IPS-15b (cell line): ENCODE results near the gene UBR1.
"Not testable (repeated sequence)": the region's sequence is repeated elsewhere in the genome, so short reads cannot be mapped to it uniquely, and the experiment has no call there.

ENCODE experiments used
- H3K27me3 ChIP-seq: one replicate; pipeline ENCODE4 v1.6.1; 2013; ENCODE audit warnings: low read length; ENCODE audit not compliant: control insufficient read depth, insufficient read depth
- H3K36me3 ChIP-seq: one replicate; pipeline ENCODE4 v1.6.1; 2013; ENCODE audit warnings: low read length; ENCODE audit not compliant: control insufficient read depth, insufficient read depth
- H3K4me1 ChIP-seq: one replicate; pipeline ENCODE4 v1.6.1; 2013; ENCODE audit warnings: mild to moderate bottlenecking, low read length; ENCODE audit not compliant: control insufficient read depth, insufficient read depth
- H3K4me3 ChIP-seq: one replicate; pipeline ENCODE4 v1.5.1; 2013; ENCODE audit warnings: low read depth, low read length
- H3K9ac ChIP-seq: one replicate; pipeline ENCODE4 v1.6.1; 2013; ENCODE audit warnings: low read depth, mild to moderate bottlenecking, low read length
- H3K9me3 ChIP-seq: one replicate; pipeline ENCODE4 v1.6.1; 2013; ENCODE audit warnings: mild to moderate bottlenecking, low read length; ENCODE audit not compliant: control insufficient read depth, insufficient read depth

UBR1 gene

GRCh38 chr15:43128980-43129335 lies 23.1 kb upstream of the UBR1 start:
- Histone ChIP-seq H3K27me3 (peaks cover 4% of the 10 kb centered on the region), H3K4me1 (no peaks in the 10 kb centered on the region), H3K9me3 (no peaks in the 10 kb centered on the region), H3K36me3 (no peaks in the 10 kb centered on the region), H3K4me3 (no peak overlapping the region), H3K9ac (no peak overlapping the region)

GRCh38 chr15:43128174-43128979 lies 22.5 kb upstream of the UBR1 start:
- H3K36me3 ChIP-seq, H3K27me3 ChIP-seq, H3K9ac ChIP-seq, H3K9me3 ChIP-seq, H3K4me1 ChIP-seq, H3K4me3 ChIP-seq: not testable (repeated sequence)

- peaks cover 3% of the 10 kb centered on the region for H3K27me3 ChIP-seq
- H3K9me3 ChIP-seq: no peaks in the 10 kb centered on the region
- no peaks in the 10 kb centered on the region for H3K4me1 ChIP-seq
- H3K4me3 ChIP-seq: no peak overlapping the region
- no peak overlapping the region for H3K9ac ChIP-seq
- H3K36me3 ChIP-seq: no peaks in the 10 kb centered on the region
Observed at GRCh38 chr15:43127752-43128151, 21.9 kb upstream of the UBR1 start.

- H3K4me3 ChIP-seq: no peak overlapping the region
- peaks cover 4% of the 10 kb centered on the region for H3K27me3 ChIP-seq
- no peaks in the 10 kb centered on the region for H3K4me1 ChIP-seq
- no peak overlapping the region for H3K9ac ChIP-seq
- H3K36me3 ChIP-seq: no peaks in the 10 kb centered on the region
- no peaks in the 10 kb centered on the region for H3K9me3 ChIP-seq
Observed at GRCh38 chr15:43126356-43126755, 20.5 kb upstream of the UBR1 start.

GRCh38 chr15:43125100-43125661 lies 19.3 kb upstream of the UBR1 start:
- no peaks in the 10 kb centered on the region for H3K4me1 ChIP-seq
- no peaks in the 10 kb centered on the region for H3K9me3 ChIP-seq
- no peak overlapping the region for H3K9ac ChIP-seq
- no peak overlapping the region for H3K4me3 ChIP-seq
- peaks cover 4% of the 10 kb centered on the region for H3K27me3 ChIP-seq
- H3K36me3 ChIP-seq: no peaks in the 10 kb centered on the region

GRCh38 chr15:43121863-43122262 lies 16.0 kb upstream of the UBR1 start:
- Histone ChIP-seq H3K9ac (no peak overlapping the region), H3K27me3 (peaks cover 16% of the 10 kb centered on the region), H3K9me3 (no peaks in the 10 kb centered on the region), H3K36me3 (no peaks in the 10 kb centered on the region), H3K4me1 (no peaks in the 10 kb centered on the region), H3K4me3 (no peak overlapping the region)

- no peaks in the 10 kb centered on the region for H3K9me3 ChIP-seq
- no peaks in the 10 kb centered on the region for H3K4me1 ChIP-seq
- no peak overlapping the region for H3K9ac ChIP-seq
- H3K27me3 ChIP-seq: peaks cover 16% of the 10 kb centered on the region
- H3K4me3 ChIP-seq: no peak overlapping the region
- H3K36me3 ChIP-seq: no peaks in the 10 kb centered on the region
Observed at GRCh38 chr15:43118829-43119228, 13.0 kb upstream of the UBR1 start.

GRCh38 chr15:43118286-43118685 lies 12.4 kb upstream of the UBR1 start:
- Histone ChIP-seq H3K9me3 (no peaks in the 10 kb centered on the region), H3K9ac (no peak overlapping the region), H3K4me3 (no peak overlapping the region), H3K36me3 (no peaks in the 10 kb centered on the region), H3K4me1 (no peaks in the 10 kb centered on the region), H3K27me3 (peaks cover 16% of the 10 kb centered on the region)

- H3K4me1 ChIP-seq: no peaks in the 10 kb centered on the region
- no peak overlapping the region for H3K9ac ChIP-seq
- no peaks in the 10 kb centered on the region for H3K9me3 ChIP-seq
- H3K27me3 ChIP-seq: no peaks in the 10 kb centered on the region
- H3K36me3 ChIP-seq: no peaks in the 10 kb centered on the region
- no peak overlapping the region for H3K4me3 ChIP-seq
Observed at GRCh38 chr15:43111354-43111753, 5.5 kb upstream of the UBR1 start.

GRCh38 chr15:43107751-43108150 lies 1.9 kb upstream of the UBR1 start:
- Histone ChIP-seq H3K27me3 (no peaks in the 10 kb centered on the region), H3K4me3 (no peak overlapping the region), H3K9me3 (no peaks in the 10 kb centered on the region), H3K36me3 (no peaks in the 10 kb centered on the region), H3K9ac (no peak overlapping the region), H3K4me1 (no peaks in the 10 kb centered on the region)

- no peaks in the 10 kb centered on the region for H3K9me3 ChIP-seq
- H3K36me3 ChIP-seq: no peaks in the 10 kb centered on the region
- no peaks in the 10 kb centered on the region for H3K27me3 ChIP-seq
Observed at GRCh38 chr15:43106486-43106829, 620 bp upstream of the UBR1 start.

GRCh38 chr15:43105077-43105736 lies 631 bp downstream of the UBR1 start:
- H3K9me3 ChIP-seq: no peaks in the 10 kb centered on the region
- H3K4me1 ChIP-seq: no peaks in the 10 kb centered on the region
- H3K36me3 ChIP-seq: peaks cover 2% of the 10 kb centered on the region
- peak overlapping the region; percentile 89 for H3K9ac ChIP-seq
- peak overlapping the region; percentile 90 for H3K4me3 ChIP-seq
- H3K27me3 ChIP-seq: no peaks in the 10 kb centered on the region

More at GRCh38 chr15:43106486-43106829, 620 bp upstream of the UBR1 start:
- Histone ChIP-seq H3K4me1 (no peaks in the 10 kb centered on the region), H3K4me3 (peak overlapping the region; percentile 90), H3K9ac (peak overlapping the region; percentile 66)
